Activated effector memory CD4-positive, alpha-beta T cell treated with anti-CD3 and anti-CD28 coated beads, Interleukin-2, amount 50 U/mL, for 16 hours (primary cell): ENCODE results near the gene ORC2.
A peak's percentile ranks its signal among the peaks of the same experiment; 100 is the strongest.

Experiments
- DNase-seq: peaks from one replicate; pipeline ENCODE4 v3.0.0-alpha.2; 2020

Gene ORC2

GRCh38 chr2:200860092-200860795 is 103.2 kb downstream of the ORC2 start:
- DNase-seq, result peak; percentile 72
